ENCODE measurements around the gene NFATC2IP. TPM values are rescaled to one million over a fixed set of nuclear protein-coding genes. Genes with fewer than 3 reads are reported as not detected.
"Not testable (repeated sequence)": the region's sequence is repeated elsewhere in the genome, so short reads cannot be mapped to it uniquely, and the experiment has no call there.

Gene NFATC2IP
- total RNA-seq, 1 donor from 2014 or later: 61.0 TPM

DNA sequence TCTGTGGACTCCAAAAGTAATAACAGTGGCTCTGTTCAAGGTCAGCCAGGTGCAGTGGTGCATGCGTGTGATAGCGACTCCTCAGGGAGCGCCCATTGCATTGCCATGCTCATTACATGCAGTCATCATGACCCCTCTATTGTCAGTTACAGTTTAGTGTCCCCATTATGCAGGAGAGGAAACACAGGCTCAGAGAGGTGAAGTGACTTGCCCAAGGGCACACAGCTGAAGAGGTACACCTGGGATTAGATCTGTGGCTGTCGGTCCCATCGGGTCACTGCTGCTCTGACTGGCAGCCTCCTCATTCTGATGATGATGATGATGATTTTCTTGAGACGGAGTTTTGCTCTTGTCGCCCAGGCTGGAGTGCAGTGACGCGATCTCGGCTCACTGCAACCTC lies 41.8 kb downstream of the NFATC2IP start:
- no peak for DNase-seq (ENCODE audit: low spot score)
- TF ChIP-seq CTCF (IDR thresholded peaks at IDR 0.05; ENCODE audit: unreplicated experiment): no peak
- Mint-ChIP-seq H3K27ac (ENCODE audit: unreplicated experiment) (no peak overlapping the region), H3K36me3 (ENCODE audit: low read depth, unreplicated experiment) (peaks cover 18% of the 10 kb centered on the region), H3K9me3 (ENCODE audit: unreplicated experiment) (peaks cover under 1% of the 10 kb centered on the region), H3K27me3 (ENCODE audit: unreplicated experiment) (no peaks in the 10 kb centered on the region), H3K4me1 (ENCODE audit: unreplicated experiment) (no peaks in the 10 kb centered on the region), H3K4me3 (ENCODE audit: unreplicated experiment) (no peak overlapping the region)

GRCh38 chr16:28998837-28999236 lies 48.1 kb downstream of the NFATC2IP start:
- no peak for DNase-seq (ENCODE audit: low spot score)
- H3K4me1 Mint-ChIP-seq (ENCODE audit: unreplicated experiment): no peaks in the 10 kb centered on the region
- peaks cover 1% of the 10 kb centered on the region for H3K27me3 Mint-ChIP-seq (ENCODE audit: unreplicated experiment)
- H3K9me3 Mint-ChIP-seq (ENCODE audit: unreplicated experiment): no peaks in the 10 kb centered on the region
- no peak for TF ChIP-seq CTCF (IDR thresholded peaks at IDR 0.05; ENCODE audit: unreplicated experiment)
- no peak overlapping the region for H3K27ac Mint-ChIP-seq (ENCODE audit: unreplicated experiment)
- H3K36me3 Mint-ChIP-seq (ENCODE audit: low read depth, unreplicated experiment): no peaks in the 10 kb centered on the region
- no peak overlapping the region for H3K4me3 Mint-ChIP-seq (ENCODE audit: unreplicated experiment)

- no peak for DNase-seq (ENCODE audit: low spot score)
- H3K27ac Mint-ChIP-seq (ENCODE audit: unreplicated experiment): no peak overlapping the region
- H3K27me3 Mint-ChIP-seq (ENCODE audit: unreplicated experiment): peaks cover 1% of the 10 kb centered on the region
- H3K4me3 Mint-ChIP-seq (ENCODE audit: unreplicated experiment): no peak overlapping the region
- no peak for TF ChIP-seq CTCF (IDR thresholded peaks at IDR 0.05; ENCODE audit: unreplicated experiment)
- H3K36me3 Mint-ChIP-seq (ENCODE audit: low read depth, unreplicated experiment): no peaks in the 10 kb centered on the region
- no peaks in the 10 kb centered on the region for H3K9me3 Mint-ChIP-seq (ENCODE audit: unreplicated experiment)
- H3K4me1 Mint-ChIP-seq (ENCODE audit: unreplicated experiment): no peaks in the 10 kb centered on the region
Measured at GRCh38 chr16:28999577-28999976, 48.8 kb downstream of the NFATC2IP start.

- DNase-seq (ENCODE audit: low spot score): no peak
- no peak overlapping the region for H3K4me3 Mint-ChIP-seq (ENCODE audit: unreplicated experiment)
- H3K9me3 Mint-ChIP-seq (ENCODE audit: unreplicated experiment): no peaks in the 10 kb centered on the region
- no peaks in the 10 kb centered on the region for H3K4me1 Mint-ChIP-seq (ENCODE audit: unreplicated experiment)
- H3K36me3 Mint-ChIP-seq (ENCODE audit: low read depth, unreplicated experiment): no peaks in the 10 kb centered on the region
- H3K27me3 Mint-ChIP-seq (ENCODE audit: unreplicated experiment): peaks cover 1% of the 10 kb centered on the region
- H3K27ac Mint-ChIP-seq (ENCODE audit: unreplicated experiment): no peak overlapping the region
- TF ChIP-seq CTCF (IDR thresholded peaks at IDR 0.05; ENCODE audit: unreplicated experiment): no peak
Measured at GRCh38 chr16:29000019-29000418, 49.3 kb downstream of the NFATC2IP start.

DNA sequence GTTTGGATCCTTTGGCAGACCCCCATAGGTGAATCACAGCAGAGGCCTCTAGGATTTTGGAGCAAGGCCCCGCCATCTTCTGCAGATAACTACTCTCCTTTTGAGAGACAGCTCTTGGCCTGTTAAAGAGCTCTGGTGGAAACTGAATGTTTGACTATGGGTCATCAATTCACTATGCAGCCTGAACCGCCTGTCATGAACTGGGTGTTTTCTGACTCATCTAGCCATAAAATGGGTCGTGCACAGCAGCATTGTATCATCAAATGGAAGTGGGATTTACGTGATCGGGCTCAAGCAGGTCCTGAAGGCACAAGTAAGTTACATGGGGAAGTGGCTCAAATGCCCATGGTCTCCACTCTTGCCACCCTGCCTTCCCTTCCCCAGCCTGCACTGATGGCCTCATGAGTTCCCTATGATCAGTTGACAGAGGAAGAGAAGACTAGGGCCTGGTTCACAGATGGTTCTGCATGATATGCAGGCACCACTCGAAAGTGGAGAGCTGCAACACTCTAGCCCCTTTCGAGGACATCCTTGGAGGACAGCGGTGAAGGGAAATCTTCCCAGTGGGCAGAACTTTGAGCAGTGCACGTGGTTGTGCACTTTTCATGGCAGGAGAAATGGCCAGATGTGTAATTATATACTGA lies 53.9 kb downstream of the NFATC2IP start:
- H3K4me3 Mint-ChIP-seq (ENCODE audit: unreplicated experiment); DNase-seq (ENCODE audit: low spot score); H3K4me1 Mint-ChIP-seq (ENCODE audit: unreplicated experiment); H3K9me3 Mint-ChIP-seq (ENCODE audit: unreplicated experiment); H3K27ac Mint-ChIP-seq (ENCODE audit: unreplicated experiment); H3K36me3 Mint-ChIP-seq (ENCODE audit: low read depth, unreplicated experiment); H3K27me3 Mint-ChIP-seq (ENCODE audit: unreplicated experiment): not testable (repeated sequence)
